Superior temporal gyrus (tissue), 1 donor: Measurements from ENCODE around the gene SEC61A1.

Source experiments
- DNase-seq: peaks from one replicate; pipeline ENCODE4 v3.0.0-alpha.2; 2016; ENCODE audit errors: extremely low spot score

The SEC61A1 gene

GRCh38 chr3:128113817-128114794 is 61.9 kb downstream of the SEC61A1 start:
- DNase-seq = no peak
